ENCODE measurements around the gene SLC25A42. TPM values are rescaled to one million over a fixed set of nuclear protein-coding genes. Genes with fewer than 3 reads are reported as not detected.
A peak's percentile ranks its signal among the peaks of the same experiment; 100 is the strongest.
"Not testable (repeated sequence)": the region's sequence is repeated elsewhere in the genome, so short reads cannot be mapped to it uniquely, and the experiment has no call there.

SLC25A42 gene
- 27.2 TPM for total RNA-seq
- long read RNA-seq, transcript SLC25A42-203 (3 exons, 753 nt) = minor isoform, 10 of 131 reads
- long read RNA-seq, transcript SLC25A42-201 (8 exons, 3,120 nt) = major isoform, 77 of 131 reads
- long read RNA-seq, partial matches to known transcripts = 14 of 131 reads
- long read RNA-seq, other reads (novel, unspliced or antisense) = 30 of 131 reads

GRCh38 chr19:19063183-19064097, at the start of gene SLC25A42:
Gene SLC25A42, plus strand, starts transcription at chr19:19063994. Its CDS starts 32,131 bp downstream, at chr19:19096125.
- Histone ChIP-seq H3K27ac (replicated peaks) (peak within 1 kb of the TSS; percentile 94), H3K4me3 (peak within 1 kb of the TSS; percentile 88), H3K27me3 (ENCODE audit: low read depth) (no peaks in the 10 kb centered on the region), H3K4me1 (peaks cover 89% of the 10 kb centered on the region), H3K9me3 (replicated peaks) (no peaks in the 10 kb centered on the region), H3K36me3 (peaks cover 4% of the 10 kb centered on the region)
- DNase-seq = peak; percentile 100
- intact Hi-C loops (cut with micrococcal nuclease) = no loop called here
- TF ChIP-seq, protein P1, sequence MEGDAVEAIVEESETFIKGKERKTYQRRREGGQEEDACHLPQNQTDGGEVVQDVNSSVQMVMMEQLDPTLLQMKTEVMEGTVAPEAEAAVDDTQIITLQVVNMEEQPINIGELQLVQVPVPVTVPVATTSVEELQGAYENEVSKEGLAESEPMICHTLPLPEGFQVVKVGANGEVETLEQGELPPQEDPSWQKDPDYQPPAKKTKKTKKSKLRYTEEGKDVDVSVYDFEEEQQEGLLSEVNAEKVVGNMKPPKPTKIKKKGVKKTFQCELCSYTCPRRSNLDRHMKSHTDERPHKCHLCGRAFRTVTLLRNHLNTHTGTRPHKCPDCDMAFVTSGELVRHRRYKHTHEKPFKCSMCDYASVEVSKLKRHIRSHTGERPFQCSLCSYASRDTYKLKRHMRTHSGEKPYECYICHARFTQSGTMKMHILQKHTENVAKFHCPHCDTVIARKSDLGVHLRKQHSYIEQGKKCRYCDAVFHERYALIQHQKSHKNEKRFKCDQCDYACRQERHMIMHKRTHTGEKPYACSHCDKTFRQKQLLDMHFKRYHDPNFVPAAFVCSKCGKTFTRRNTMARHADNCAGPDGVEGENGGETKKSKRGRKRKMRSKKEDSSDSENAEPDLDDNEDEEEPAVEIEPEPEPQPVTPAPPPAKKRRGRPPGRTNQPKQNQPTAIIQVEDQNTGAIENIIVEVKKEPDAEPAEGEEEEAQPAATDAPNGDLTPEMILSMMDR (IDR thresholded peaks at IDR 0.05; ENCODE audit: borderline replicate concordance) = no peak

- H3K36me3 ChIP-seq = peaks cover 75% of the 10 kb centered on the region
- TF ChIP-seq, protein P1 (IDR thresholded peaks at IDR 0.05; ENCODE audit: borderline replicate concordance) = no peak
- no peak for DNase-seq
- intact Hi-C loops (cut with micrococcal nuclease) = no loop called here
- H3K27ac ChIP-seq (replicated peaks) = no peak overlapping the region
- H3K9me3 ChIP-seq (replicated peaks) = no peaks in the 10 kb centered on the region
- no peaks in the 10 kb centered on the region for H3K27me3 ChIP-seq (ENCODE audit: low read depth)
- H3K4me3 ChIP-seq = no peak overlapping the region
- H3K4me1 ChIP-seq = peaks cover 4% of the 10 kb centered on the region
Measured at GRCh38 chr19:19021115-19021514, 42.7 kb upstream of the SLC25A42 start.

GRCh38 chr19:19022380-19022961, 41.3 kb upstream of the SLC25A42 start:
- no peak for DNase-seq
- Histone ChIP-seq H3K4me3 (no peak overlapping the region), H3K36me3 (peaks cover 74% of the 10 kb centered on the region), H3K27ac (replicated peaks) (no peak overlapping the region), H3K9me3 (replicated peaks) (no peaks in the 10 kb centered on the region), H3K27me3 (ENCODE audit: low read depth) (no peaks in the 10 kb centered on the region), H3K4me1 (peaks cover 4% of the 10 kb centered on the region)
- TF ChIP-seq, protein P1 (IDR thresholded peaks at IDR 0.05; ENCODE audit: borderline replicate concordance) = no peak
- intact Hi-C loops (cut with micrococcal nuclease) = no loop called here

DNA sequence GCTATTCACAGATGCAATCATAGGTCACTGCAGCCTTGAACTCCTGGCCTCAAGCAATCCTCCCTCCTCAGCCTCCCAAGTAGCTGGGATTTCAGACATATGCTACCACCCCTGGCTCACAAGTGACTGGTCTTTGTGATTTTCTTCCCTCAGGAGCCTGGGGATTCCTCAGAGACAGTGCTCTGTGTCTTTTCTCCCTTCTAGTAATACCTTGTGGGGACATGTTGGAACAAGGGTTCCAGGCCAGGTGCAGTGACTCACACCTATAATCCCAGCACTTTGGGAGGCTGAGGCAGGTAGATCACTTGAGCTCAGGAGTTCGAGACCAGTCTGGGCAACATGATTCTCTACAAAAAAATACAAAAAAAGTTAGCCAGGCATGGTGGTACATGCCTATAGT, 40.4 kb upstream of the SLC25A42 start:
- H3K4me1 ChIP-seq; H3K9me3 ChIP-seq (replicated peaks); H3K4me3 ChIP-seq; DNase-seq; H3K27me3 ChIP-seq (ENCODE audit: low read depth); intact Hi-C loops (cut with micrococcal nuclease); H3K27ac ChIP-seq (replicated peaks): not testable (repeated sequence)
- peaks cover 74% of the 10 kb centered on the region for H3K36me3 ChIP-seq

DNA sequence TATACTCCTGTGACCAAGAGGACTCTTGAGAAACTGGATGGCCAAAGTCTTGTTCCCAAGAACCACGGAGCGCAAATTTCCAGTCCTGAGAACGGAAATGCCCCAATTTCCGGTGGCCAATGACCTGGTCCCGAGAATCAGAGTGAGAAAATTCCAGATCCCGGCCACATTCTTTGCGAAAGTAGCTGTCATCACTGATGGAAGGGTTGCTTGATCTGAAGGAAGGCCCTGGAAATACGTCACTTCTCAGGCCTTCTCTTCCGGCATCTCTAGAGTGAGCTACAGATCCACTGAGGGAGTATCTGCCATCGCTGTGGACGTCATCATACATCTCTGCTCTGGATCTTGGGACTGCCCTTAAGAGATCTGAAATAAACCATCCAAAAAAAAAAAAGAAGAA, 37.9 kb upstream of the SLC25A42 start:
- H3K36me3 ChIP-seq = peaks cover 89% of the 10 kb centered on the region
- H3K9me3 ChIP-seq (replicated peaks) = no peaks in the 10 kb centered on the region
- peaks cover 4% of the 10 kb centered on the region for H3K4me1 ChIP-seq
- H3K27me3 ChIP-seq (ENCODE audit: low read depth) = no peaks in the 10 kb centered on the region
- TF ChIP-seq, protein P1 (IDR thresholded peaks at IDR 0.05; ENCODE audit: borderline replicate concordance) = no peak
- no peak overlapping the region for H3K27ac ChIP-seq (replicated peaks)
- DNase-seq = no peak
- intact Hi-C loops (cut with micrococcal nuclease) = no loop called here
- no peak overlapping the region for H3K4me3 ChIP-seq

Data from left ventricle myocardium inferior (tissue), 1 donor.